ENCODE results near the gene IQSEC2. TPM values are rescaled to one million over a fixed set of nuclear protein-coding genes. Genes with fewer than 3 reads are reported as not detected.

The IQSEC2 gene
- total and polyA plus RNA-seq, 2 donors (not counting 1 experiment from before 2014, with no cell fraction given) = 0.58 to 0.94 TPM

- ChIA-PET CTCF (interaction anchor here (1.4 kb wide), 1 partner anchor 10 kb away, joined by 3 read pairs; no protein-coding TSS in a partner anchor), POLR2A (no interaction called here)
- Histone ChIP-seq H3K4me2 (replicated peaks; ENCODE audit: low read depth, low read length, poor library complexity, severe bottlenecking) (no peak overlapping the region), H3K79me2 (ENCODE audit: control insufficient read depth, insufficient read depth, low read length) (no peaks in the 10 kb centered on the region), H3K27me3 (replicated peaks in 1 of 4; ENCODE audit: control extremely low read depth in 1 of 4, control insufficient read depth in 3 of 4, insufficient read depth in 4 of 4, low read length in 3 of 4) (peaks cover 0 to 47% (median 28%) of the 10 kb centered on the region in 4 experiments), H3K4me3 (ENCODE audit: control extremely low read depth in 1 of 5, extremely low read depth in 1 of 5, insufficient read depth in 1 of 5, low read depth in 2 of 5, low read length in 4 of 5) (no peak overlapping the region), H3K4me1 (ENCODE audit: control insufficient read depth in 2 of 2, insufficient read depth in 2 of 2, low read length in 2 of 2) (peaks cover 15 to 30% of the 10 kb centered on the region in 2 donors), H3K36me3 (replicated peaks in 1 of 2; ENCODE audit: control extremely low read depth in 1 of 2, control insufficient read depth in 1 of 2, extremely low read depth in 1 of 2, insufficient read depth in 2 of 2, low read length in 1 of 2) (no peaks in the 10 kb centered on the region), H3K9me3 (ENCODE audit: control extremely low read depth in 1 of 3, control insufficient read depth in 2 of 3, insufficient read depth in 1 of 3, low read length in 2 of 3) (no peaks in the 10 kb centered on the region), H3K27ac (ENCODE audit: low read length in 2 of 2) (no peak overlapping the region), H2AFZ (ENCODE audit: insufficient read depth, low read depth, low read length, poor library complexity, severe bottlenecking) (no peak overlapping the region), H3K9ac (ENCODE audit: low read length) (no peak overlapping the region), H4K20me1 (ENCODE audit: control insufficient read depth, insufficient read depth, low read length, poor library complexity, severe bottlenecking) (no peaks in the 10 kb centered on the region)
- TF ChIP-seq EZH2 (IDR thresholded peaks at IDR 0.05; ENCODE audit: borderline replicate concordance, insufficient read depth, low read depth, low read length, poor library complexity, severe bottlenecking) (no peak), CTCF (IDR thresholded peaks at IDR 0.05) (no peak)
- Mint-ChIP-seq H3K4me3 (no peak overlapping the region), H3K27ac (no peak overlapping the region), H3K27me3 (peaks cover 55% of the 10 kb centered on the region), H3K4me1 (peaks cover 13% of the 10 kb centered on the region), H3K9me3 (ENCODE audit: insufficient read depth) (no peaks in the 10 kb centered on the region)
- whole genome bisulfite sequencing (ENCODE audit: insufficient coverage) = 55% methylated on average over 4 of the region's 5 CpGs
- no peak for DNase-seq
- intact Hi-C loops (cut with micrococcal nuclease) = no loop called here
- ATAC-seq (ENCODE audit: low read depth) = no peak
Measured at GRCh38 chrX:53323196-53323595, 41.8 kb upstream of the IQSEC2 start.

- no peaks in the 10 kb centered on the region for H3K9me3 Mint-ChIP-seq (ENCODE audit: insufficient read depth)
- peak overlapping the region; percentile 80 for H3K4me3 Mint-ChIP-seq
- Histone ChIP-seq H3K79me2 (ENCODE audit: control insufficient read depth, insufficient read depth, low read length) (no peaks in the 10 kb centered on the region), H3K4me2 (replicated peaks; ENCODE audit: low read depth, low read length, poor library complexity, severe bottlenecking) (no peak overlapping the region), H4K20me1 (ENCODE audit: control insufficient read depth, insufficient read depth, low read length, poor library complexity, severe bottlenecking) (no peaks in the 10 kb centered on the region), H3K9me3 (ENCODE audit: control extremely low read depth in 1 of 3, control insufficient read depth in 2 of 3, insufficient read depth in 1 of 3, low read length in 2 of 3) (no peaks in the 10 kb centered on the region), H2AFZ (ENCODE audit: insufficient read depth, low read depth, low read length, poor library complexity, severe bottlenecking) (no peak overlapping the region), H3K4me3 (ENCODE audit: control extremely low read depth in 1 of 5, extremely low read depth in 1 of 5, insufficient read depth in 1 of 5, low read depth in 2 of 5, low read length in 4 of 5) (no peak overlapping the region), H3K9ac (ENCODE audit: low read length) (no peak overlapping the region), H3K36me3 (replicated peaks in 1 of 2; ENCODE audit: control extremely low read depth in 1 of 2, control insufficient read depth in 1 of 2, extremely low read depth in 1 of 2, insufficient read depth in 2 of 2, low read length in 1 of 2) (no peaks in the 10 kb centered on the region), H3K27ac (ENCODE audit: low read length in 2 of 2) (no peak overlapping the region), H3K4me1 (ENCODE audit: control insufficient read depth in 2 of 2, insufficient read depth in 2 of 2, low read length in 2 of 2) (peaks cover 19 to 38% of the 10 kb centered on the region in 2 donors), H3K27me3 (replicated peaks in 1 of 4; ENCODE audit: control extremely low read depth in 1 of 4, control insufficient read depth in 3 of 4, insufficient read depth in 4 of 4, low read length in 3 of 4) (peaks cover 0 to 54% (median 32%) of the 10 kb centered on the region in 4 experiments)
- H3K27me3 Mint-ChIP-seq = peaks cover 49% of the 10 kb centered on the region
- ATAC-seq (ENCODE audit: low read depth) (no peak), DNase-seq (no peak)
- intact Hi-C loops (cut with micrococcal nuclease) = no loop called here
- no peak for TF ChIP-seq CTCF (IDR thresholded peaks at IDR 0.05)
- TF ChIP-seq EZH2 (IDR thresholded peaks at IDR 0.05; ENCODE audit: borderline replicate concordance, insufficient read depth, low read depth, low read length, poor library complexity, severe bottlenecking) = no peak
- ChIA-PET POLR2A (no interaction called here), CTCF (interaction anchor here (1.4 to 1.5 kb wide), 2 partner anchors 9 to 114 kb away, joined by 3 to 7 read pairs; no protein-coding TSS in a partner anchor)
- 15% methylated on average over 1 of the region's 6 CpGs for WGBS (ENCODE audit: insufficient coverage)
- peaks cover 15% of the 10 kb centered on the region for H3K4me1 Mint-ChIP-seq
- H3K27ac Mint-ChIP-seq = no peak overlapping the region
Measured at GRCh38 chrX:53321943-53322497, 40.6 kb upstream of the IQSEC2 start.
